Transverse colon (tissue), 4 donors: ENCODE data around the gene GNG10. TPM values are rescaled to one million over a fixed set of nuclear protein-coding genes. Genes with fewer than 3 reads are reported as not detected.

Experiments used
- DNase-seq: peaks from one replicate; pipeline ENCODE4 v3.0.0-alpha.2; 2019
- H3K27ac ChIP-seq, 4 donors: fragments of 200-600 bp; sonication (generic); 2 replicates each; pipeline ENCODE4 v1.5.1; 2016 to 2018; ENCODE audit warnings: inconsistent platforms in 4 of 4
- H3K27me3 ChIP-seq: fragments of 200-600 bp; sonication (generic); 2 replicates; pipeline ENCODE4 v1.5.1; 2017; ENCODE audit warnings: inconsistent platforms
- H3K36me3 ChIP-seq, 4 donors: fragments of 200-600 bp; sonication (generic); 2 replicates each; pipeline ENCODE4 v1.5.1; 2017 to 2019; ENCODE audit warnings: inconsistent platforms in 4 of 4
- H3K4me1 ChIP-seq, 4 donors: fragments of 200-600 bp; sonication (generic); 2 replicates each; pipeline ENCODE4 v1.5.1; 2017 to 2020; ENCODE audit warnings: inconsistent platforms in 4 of 4
- H3K4me3 ChIP-seq, 4 donors: fragments of 200-600 bp; sonication (generic); 1 replicate in 1 of 4; 2 replicates in 3 of 4; pipeline versions ENCODE4 v1.5.1 to v1.6.1; 2017 to 2019; ENCODE audit warnings: inconsistent platforms in 4 of 4
- H3K9me3 ChIP-seq, 2 donors: fragments of 200-600 bp; sonication (generic); 2 replicates each; pipeline ENCODE4 v1.5.1; 2017 to 2019; ENCODE audit warnings: inconsistent platforms in 2 of 2
- CTCF ChIP-seq, 5 experiments: fragments of 200-600 bp in 3 of 5; fragments of 450-650 bp in 2 of 5; sonication (generic) in 3 of 5; IDR thresholded peaks; 1 replicate in 2 of 5; 2 replicates in 3 of 5; pipeline ENCODE4 v1.5.1; 2016 to 2017; ENCODE audit warnings: antibody characterized with exemption in 5 of 5, inconsistent platforms in 3 of 5, mild to moderate bottlenecking in 2 of 5, moderate library complexity in 1 of 5
- EP300 ChIP-seq: sonication (generic); formaldehyde crosslinking; IDR thresholded peaks from one replicate; pipeline ENCODE4 v1.6.1; 2017; ENCODE audit warnings: antibody characterized with exemption, low read depth
- POLR2A ChIP-seq: fragments of 450-650 bp; IDR thresholded peaks from one replicate; pipeline ENCODE4 v1.6.1; 2016; ENCODE audit warnings: antibody characterized with exemption, mild to moderate bottlenecking, moderate library complexity
- POLR2AphosphoS5 ChIP-seq, 3 donors: sonication (generic); formaldehyde crosslinking; IDR thresholded peaks; one replicate each; pipeline ENCODE4 v1.6.1; 2016; ENCODE audit warnings: antibody characterized with exemption in 3 of 3
- WGBS, 2 donors: methylation state at CpG; one replicate each; pipeline ENCODE4 v1.1.5; 2018; ENCODE audit warnings: low coverage in 1 of 2; 5-methylcytosine and 5-hydroxymethylcytosine counted together
- in situ Hi-C, 4 donors: fragments of 200-750 bp; cut with MboI; loops; one replicate each; pipeline versions ENCODE4 v1.15.0 to v1.15.1; 2017; ENCODE audit warnings: low sequenced_read_pairs in 3 of 4, low pct_ligation_motif_present in 1 of 4, low pct_unique_long_range_greater_than_20kb in 1 of 4
- intact Hi-C: fragments of 100-400 bp; cut with DNase I; formaldehyde crosslinking; loops from one replicate; pipeline ENCODE4 v1.15.1; 2023; ENCODE audit warnings: low total_unique reads
- total RNA-seq, 4 donors: library from RNA; depleted of rRNA; stranded (reverse); fragments of >200 nt; gene quantifications; one replicate each; pipeline ENCODE4 v1.1.0, GENCODE V29; 2016

GNG10 gene
- total RNA-seq, 4 donors from 2014 or later = 3.7 to 48.7 (median 30.0) TPM

- 90 to 96% methylated on average over 2 of the region's 2 CpGs for whole genome bisulfite sequencing, 2 donors
- no peak for TF ChIP-seq EP300
- no peak for TF ChIP-seq POLR2AphosphoS5 (IDR thresholded peaks at IDR 0.05)
- TF ChIP-seq POLR2A = no peak
- intact Hi-C loops = no loop called here
These were observed 12.9 kb downstream of the GNG10 start for GRCh38 chr9:111674319-111674718.

GRCh38 chr9:111676116-111676515, 14.7 kb downstream of the GNG10 start:
- 95% methylated on average over 3 of the region's 3 CpGs for WGBS, 2 donors
- Histone ChIP-seq H3K27ac (no peak overlapping the region), H3K9me3 (no peaks in the 10 kb centered on the region), H3K4me3 (no peak overlapping the region), H3K4me1 (no peaks in the 10 kb centered on the region), H3K27me3 (no peaks in the 10 kb centered on the region), H3K36me3 (no peaks in the 10 kb centered on the region)
- no peak for DNase-seq
- no peak for TF ChIP-seq CTCF (IDR thresholded peaks at IDR 0.05)
- no peak for TF ChIP-seq EP300
- no peak for TF ChIP-seq POLR2A
- no peak for TF ChIP-seq POLR2AphosphoS5 (IDR thresholded peaks at IDR 0.05)
- intact Hi-C loops = no loop called here
- in situ Hi-C loops = no loop called here

More at GRCh38 chr9:111674319-111674718, 12.9 kb downstream of the GNG10 start:
- no peak for DNase-seq
- H3K27me3 ChIP-seq = no peaks in the 10 kb centered on the region
- H3K27ac ChIP-seq = no peak overlapping the region
- in situ Hi-C loops = no loop called here
- no peaks in the 10 kb centered on the region for H3K4me1 ChIP-seq
- no peak overlapping the region for H3K4me3 ChIP-seq
- H3K9me3 ChIP-seq = no peaks in the 10 kb centered on the region
- no peaks in the 10 kb centered on the region for H3K36me3 ChIP-seq

GRCh38 chr9:111678293-111678692, 16.9 kb downstream of the GNG10 start:
- no peaks in the 10 kb centered on the region for H3K36me3 ChIP-seq
- no peaks in the 10 kb centered on the region for H3K9me3 ChIP-seq
- no peak overlapping the region for H3K27ac ChIP-seq
- H3K4me3 ChIP-seq = no peak overlapping the region
- no peaks in the 10 kb centered on the region for H3K4me1 ChIP-seq
- intact Hi-C loops = no loop called here
- DNase-seq = no peak
- in situ Hi-C loops = no loop called here
- 96 to 100% methylated on average over 2 to 5 of the region's 5 CpGs for WGBS, 2 donors
- TF ChIP-seq POLR2AphosphoS5 (IDR thresholded peaks at IDR 0.05) (no peak), CTCF (IDR thresholded peaks at IDR 0.05) (no peak)
- H3K27me3 ChIP-seq = no peaks in the 10 kb centered on the region

- intact Hi-C loops = no loop called here
- no peak for TF ChIP-seq EP300
- no peak for TF ChIP-seq CTCF (IDR thresholded peaks at IDR 0.05)
- TF ChIP-seq POLR2A = no peak
- TF ChIP-seq POLR2AphosphoS5 (IDR thresholded peaks at IDR 0.05) = no peak
- Histone ChIP-seq H3K36me3 (no peaks in the 10 kb centered on the region), H3K27ac (no peak overlapping the region), H3K9me3 (no peaks in the 10 kb centered on the region), H3K4me1 (no peaks in the 10 kb centered on the region), H3K4me3 (no peak overlapping the region), H3K27me3 (no peaks in the 10 kb centered on the region)
- 91 to 98% methylated on average over 6 of the region's 6 CpGs for WGBS, 2 donors
- in situ Hi-C loops = no loop called here
- no peak for DNase-seq
These were observed 17.8 kb downstream of the GNG10 start for GRCh38 chr9:111679199-111679598.

- Histone ChIP-seq H3K27me3 (no peaks in the 10 kb centered on the region), H3K36me3 (no peaks in the 10 kb centered on the region), H3K4me3 (no peak overlapping the region), H3K4me1 (no peaks in the 10 kb centered on the region), H3K9me3 (no peaks in the 10 kb centered on the region), H3K27ac (no peak overlapping the region)
- WGBS, 2 donors = 95 to 100% methylated on average over 1 of the region's 1 CpG
- intact Hi-C loops (no loop called here), in situ Hi-C loops (loop anchor here in 1 of 4 donors (10.0 kb wide), 1 partner anchor 89 kb away; the partner anchor contains the start of gene PTGR1)
- TF ChIP-seq POLR2AphosphoS5 (IDR thresholded peaks at IDR 0.05) (no peak), POLR2A (no peak), CTCF (IDR thresholded peaks at IDR 0.05) (no peak), EP300 (no peak)
- DNase-seq = no peak
These were observed 22.0 kb downstream of the GNG10 start for GRCh38 chr9:111683392-111683791.
